Gastroesophageal sphincter (tissue), 3 donors: ENCODE results near the gene IYD.

Experiments
- CTCF ChIP-seq, 4 experiments: fragments of 200-600 bp in 2 of 4; fragments of 450-650 bp in 2 of 4; sonication (generic) in 1 of 4; IDR thresholded peaks; one replicate each; pipeline ENCODE4 v1.5.1; 2017 to 2019; ENCODE audit warnings: antibody characterized with exemption in 4 of 4, mild to moderate bottlenecking in 2 of 4, moderate library complexity in 2 of 4
- EP300 ChIP-seq: sonication (generic); formaldehyde crosslinking; IDR thresholded peaks from one replicate; pipeline ENCODE4 v1.6.1; 2017; ENCODE audit warnings: antibody characterized with exemption, mild to moderate bottlenecking
- POLR2A ChIP-seq, 2 donors: fragments of 450-650 bp; IDR thresholded peaks; one replicate each; pipeline ENCODE4 v1.6.1; 2017; ENCODE audit warnings: antibody characterized with exemption in 2 of 2, mild to moderate bottlenecking in 2 of 2, moderate library complexity in 1 of 2

GRCh38 chr6:150352321-150353296, 16.2 kb upstream of the IYD start:
- TF ChIP-seq CTCF (IDR thresholded peaks at IDR 0.05) (no peak), EP300 (no peak), POLR2A (IDR thresholded peaks at IDR 0.05) (no peak)
